GM21737 (cell line): Measurements from ENCODE around the gene EPB41L2.

ENCODE experiments used
- ATAC-seq: cut with Tn5 transposase; IDR thresholded peaks from one replicate; pipeline ENCODE4 v1.9.1; 2021; ENCODE audit warnings: mild to moderate bottlenecking, moderate library complexity; ENCODE audit not compliant: unreplicated experiment

The EPB41L2 gene

DNA sequence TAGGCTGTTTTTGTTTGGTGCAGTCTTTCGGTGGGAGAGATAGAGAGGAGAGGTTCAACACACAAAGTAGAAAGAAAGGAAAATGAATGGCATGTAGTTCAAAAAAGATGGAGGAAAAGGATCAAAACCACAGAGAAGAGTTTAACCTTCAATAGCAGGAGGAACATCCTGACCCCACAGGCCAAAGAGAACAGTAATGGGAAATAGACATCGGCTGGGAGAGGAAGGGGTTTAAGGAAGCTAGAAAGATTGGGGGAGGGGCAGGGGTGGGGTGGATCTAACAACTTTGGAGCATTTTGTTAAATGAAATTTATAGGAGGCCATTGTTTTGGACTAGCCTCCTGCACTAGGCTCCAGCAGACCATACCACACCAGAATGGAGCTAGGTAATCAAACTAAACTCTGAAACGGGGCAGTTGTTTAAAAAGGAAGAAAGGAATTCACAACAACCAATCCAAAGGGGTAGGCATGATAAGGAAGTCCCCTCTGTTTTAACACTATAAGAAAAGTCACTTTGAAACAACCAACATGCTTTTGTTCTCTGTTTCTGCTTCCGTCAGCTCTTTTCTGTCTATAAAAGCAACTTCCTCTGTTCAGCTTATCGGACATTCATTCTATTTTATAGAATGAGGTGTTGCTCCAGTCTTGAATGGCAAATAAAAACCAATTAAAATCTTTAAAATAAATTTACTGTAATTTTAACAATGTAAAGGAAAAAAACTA, 82.6 kb downstream of the EPB41L2 start:
- ATAC-seq, result no peak

DNA sequence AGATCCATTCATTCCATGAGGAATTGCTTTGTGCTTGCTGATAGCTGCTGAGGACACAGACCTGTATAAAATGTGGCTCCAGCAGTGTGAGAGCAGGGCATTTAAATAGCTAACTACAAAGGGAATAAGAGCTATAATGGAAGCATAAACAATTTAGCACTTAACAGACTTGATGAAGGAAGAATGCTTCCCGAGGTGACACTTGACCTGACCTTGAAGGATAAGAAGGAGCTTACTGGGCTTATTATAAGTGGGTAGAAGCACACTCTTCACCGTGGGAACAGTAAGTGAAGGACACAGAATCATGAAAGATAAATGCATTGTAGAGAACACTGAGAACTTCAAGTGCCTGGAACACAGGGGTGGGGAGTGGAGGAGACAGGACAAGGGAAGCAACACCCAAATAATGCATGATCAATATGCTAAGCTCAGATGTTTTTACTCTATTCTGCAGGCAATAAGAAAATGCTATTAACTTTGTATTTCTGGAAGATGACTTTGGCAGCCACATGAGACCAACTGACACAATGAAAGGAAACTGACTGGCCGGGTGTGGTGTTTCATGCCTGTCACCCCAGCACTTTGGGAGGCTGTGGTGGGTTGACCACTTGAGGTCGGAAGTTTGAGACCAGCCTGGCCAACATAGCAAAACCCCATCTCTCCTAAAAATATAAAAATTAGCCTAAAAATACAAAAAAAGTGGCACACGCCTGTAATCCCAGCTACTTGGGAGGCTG, 84.2 kb downstream of the EPB41L2 start:
- ATAC-seq, result no peak

DNA sequence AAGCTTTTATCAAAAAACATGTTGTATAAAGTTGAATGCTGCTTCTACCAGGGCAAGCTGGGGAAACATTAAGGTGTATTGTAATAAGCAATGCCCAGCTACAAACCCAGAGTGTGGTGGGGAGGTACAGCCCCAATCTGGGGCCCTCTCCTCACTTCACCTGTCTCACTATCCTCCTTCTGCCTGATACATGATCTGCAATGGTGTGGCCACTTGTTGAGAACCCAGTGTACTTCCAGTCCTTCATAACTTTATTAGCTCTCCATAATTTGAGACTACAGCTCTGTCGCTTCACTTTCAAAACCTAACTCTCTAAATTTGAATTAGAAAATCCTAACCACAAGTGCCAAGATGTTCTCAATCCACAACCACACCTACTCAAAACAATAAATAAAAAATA, 84.9 kb downstream of the EPB41L2 start:
- ATAC-seq, result no peak

DNA sequence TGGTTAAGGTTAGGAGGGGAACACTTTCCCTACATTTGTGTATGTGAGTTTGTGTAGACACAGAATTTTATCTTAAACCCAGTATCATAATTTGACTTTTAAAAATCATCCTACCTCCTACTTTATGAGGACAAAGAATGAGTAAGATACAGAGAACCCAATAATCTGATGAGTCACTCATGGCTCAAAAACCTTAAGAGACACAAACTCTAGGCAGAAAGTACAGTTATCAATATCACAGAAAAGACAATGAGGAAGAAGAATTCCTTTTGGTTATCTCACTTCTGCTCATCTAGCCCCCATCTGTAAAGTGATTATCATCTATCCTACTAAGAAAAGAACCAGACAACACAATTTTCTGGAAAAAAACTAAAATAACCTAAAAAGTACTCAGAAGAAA, 87.7 kb downstream of the EPB41L2 start:
- ATAC-seq, result no peak

DNA sequence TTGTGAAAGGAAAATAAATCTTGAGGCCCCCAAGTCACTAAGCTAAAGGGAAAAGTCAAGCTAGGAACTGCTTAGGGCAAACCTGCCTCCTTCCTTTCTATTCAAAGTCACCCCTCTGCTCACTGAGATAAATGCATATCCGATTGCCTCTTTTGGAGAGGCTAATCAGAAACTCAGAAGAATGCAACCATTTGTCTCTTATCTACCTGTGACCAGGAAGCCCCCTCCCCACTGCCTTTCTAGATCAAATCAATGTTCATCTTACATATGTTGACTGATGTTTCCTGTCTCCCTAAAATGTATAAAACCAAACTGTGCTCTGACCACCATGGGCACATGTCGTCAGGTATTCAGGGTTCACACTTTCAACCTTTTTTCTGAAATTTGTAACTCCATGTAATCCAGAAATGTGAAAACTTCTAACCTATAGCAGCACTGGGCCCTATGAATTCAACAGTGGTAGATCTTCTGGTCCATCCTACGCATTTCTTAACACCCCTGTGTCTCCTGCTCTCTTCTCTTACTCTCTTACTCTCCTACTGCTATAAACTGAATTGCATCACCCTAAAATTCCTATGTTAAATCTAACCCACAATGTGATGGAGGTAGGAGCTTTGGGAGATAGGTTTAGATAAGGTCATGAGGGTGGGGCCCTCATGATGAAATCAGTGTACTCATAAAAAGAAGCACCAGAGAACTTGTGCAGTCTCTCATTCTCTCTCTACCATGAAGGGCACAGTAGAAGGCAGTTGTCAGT, 89.3 kb downstream of the EPB41L2 start:
- no peak for ATAC-seq

DNA sequence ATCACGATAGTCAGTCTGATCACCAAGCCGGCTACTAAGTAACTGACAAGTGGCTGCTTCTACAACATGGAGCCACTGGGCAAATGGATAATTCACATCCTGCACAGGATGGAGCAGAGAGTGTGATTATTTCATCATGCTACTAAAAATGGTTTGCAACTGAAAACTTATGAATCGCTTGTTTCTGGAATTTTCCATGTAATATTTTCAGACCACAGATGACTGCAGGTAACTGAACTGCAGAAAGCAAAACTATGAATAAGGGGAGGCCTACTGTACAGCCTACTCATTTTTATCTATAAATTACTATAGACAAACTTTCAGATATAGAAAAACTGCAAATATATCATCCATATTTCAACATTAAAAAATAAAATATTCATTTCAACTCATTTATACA, 91.5 kb downstream of the EPB41L2 start:
- ATAC-seq, result no peak

DNA sequence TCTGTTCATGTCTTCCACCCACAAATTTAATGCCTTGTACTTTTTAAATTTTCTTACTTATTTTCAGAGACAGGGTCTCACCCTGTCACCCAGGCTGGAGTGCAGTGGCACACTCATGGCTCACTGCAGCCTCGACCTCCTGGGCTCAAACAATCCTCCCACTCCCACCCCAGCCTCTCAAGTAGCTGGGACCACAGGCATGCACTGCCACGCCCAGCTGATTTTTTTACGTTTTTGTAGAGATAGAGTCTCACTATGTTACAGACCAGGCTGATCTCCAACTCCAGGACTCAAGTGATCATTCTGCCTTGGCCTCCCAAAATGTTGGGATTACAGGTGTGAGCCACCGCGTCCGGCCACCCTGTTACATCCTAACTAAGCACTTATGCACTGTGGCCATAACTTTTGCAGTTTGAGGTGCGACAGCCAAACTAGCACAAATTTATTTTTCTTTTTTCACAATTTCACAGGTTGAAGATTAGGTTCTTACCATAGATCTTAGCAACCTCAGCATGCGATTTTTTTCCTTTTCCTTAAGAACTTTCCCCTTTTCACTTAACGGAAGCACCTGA, 92.1 kb downstream of the EPB41L2 start:
- no peak for ATAC-seq

DNA sequence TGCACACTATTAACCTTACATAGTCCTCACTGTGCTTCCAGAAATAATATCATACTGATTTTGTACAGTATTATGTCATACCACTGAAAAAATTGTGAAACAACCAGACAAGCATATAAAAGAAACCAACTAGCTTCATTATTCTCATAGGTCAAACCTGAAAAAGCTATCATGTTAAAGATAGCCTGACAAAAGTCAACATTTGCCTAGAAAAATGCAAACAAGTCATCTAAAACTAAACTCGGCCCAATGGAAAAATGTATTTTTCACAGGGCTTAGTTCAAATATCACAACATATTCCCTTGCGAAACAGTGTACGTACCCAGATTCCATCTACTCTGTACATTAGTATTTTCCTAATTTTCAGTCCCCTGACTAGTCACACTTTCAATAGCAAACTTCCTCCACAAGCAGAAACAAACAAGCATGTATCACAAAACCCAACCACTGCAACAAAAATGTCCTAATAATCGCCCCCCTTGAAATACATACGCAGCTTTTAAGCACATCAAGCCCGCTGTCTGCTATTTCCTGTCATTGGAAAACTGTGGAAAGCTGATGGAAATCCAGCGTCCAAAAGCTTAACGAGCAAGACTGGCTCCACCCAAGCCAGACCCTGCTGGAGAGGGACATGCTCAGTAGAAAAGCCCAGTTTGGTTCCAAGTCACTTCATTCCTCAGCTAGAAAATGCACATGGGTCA, 93.1 kb downstream of the EPB41L2 start:
- no peak for ATAC-seq

DNA sequence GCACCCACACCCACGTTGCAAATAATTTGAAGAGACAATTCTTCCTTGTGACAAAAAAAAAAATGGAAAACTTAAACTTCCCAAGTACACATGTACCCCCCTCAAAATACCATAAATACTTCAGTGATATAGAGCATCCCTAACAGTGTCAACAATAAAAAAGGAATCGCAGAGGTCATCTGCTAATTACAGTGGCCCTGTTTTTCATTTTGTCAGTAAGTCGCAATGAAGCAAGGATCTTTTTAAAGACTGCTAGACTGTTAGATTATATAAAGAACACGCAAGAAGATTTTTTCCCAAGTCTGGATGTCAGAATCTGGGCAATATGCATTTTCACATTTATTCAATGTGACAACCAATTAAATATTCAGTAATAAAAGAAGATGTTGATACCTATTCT, 93.9 kb downstream of the EPB41L2 start:
- no peak for ATAC-seq

DNA sequence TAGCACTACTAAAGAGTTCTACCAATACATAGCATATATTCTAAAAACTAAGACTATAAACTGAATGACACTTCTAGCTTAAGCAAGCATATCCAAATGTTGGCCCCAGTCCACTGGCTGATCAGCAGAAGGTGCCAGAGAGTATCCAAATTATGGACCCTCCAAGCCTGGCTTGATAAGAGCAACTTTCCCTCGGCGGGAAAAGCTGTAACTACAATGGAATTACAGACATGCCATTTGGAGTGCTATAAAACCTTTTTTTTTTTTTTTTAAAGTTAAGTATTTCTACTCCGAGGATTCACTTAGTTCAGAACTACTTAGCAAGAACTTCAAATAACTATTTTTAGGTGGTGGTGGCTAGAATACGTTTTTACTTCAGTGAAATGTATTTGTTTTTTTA, 94.6 kb downstream of the EPB41L2 start:
- no peak for ATAC-seq

DNA sequence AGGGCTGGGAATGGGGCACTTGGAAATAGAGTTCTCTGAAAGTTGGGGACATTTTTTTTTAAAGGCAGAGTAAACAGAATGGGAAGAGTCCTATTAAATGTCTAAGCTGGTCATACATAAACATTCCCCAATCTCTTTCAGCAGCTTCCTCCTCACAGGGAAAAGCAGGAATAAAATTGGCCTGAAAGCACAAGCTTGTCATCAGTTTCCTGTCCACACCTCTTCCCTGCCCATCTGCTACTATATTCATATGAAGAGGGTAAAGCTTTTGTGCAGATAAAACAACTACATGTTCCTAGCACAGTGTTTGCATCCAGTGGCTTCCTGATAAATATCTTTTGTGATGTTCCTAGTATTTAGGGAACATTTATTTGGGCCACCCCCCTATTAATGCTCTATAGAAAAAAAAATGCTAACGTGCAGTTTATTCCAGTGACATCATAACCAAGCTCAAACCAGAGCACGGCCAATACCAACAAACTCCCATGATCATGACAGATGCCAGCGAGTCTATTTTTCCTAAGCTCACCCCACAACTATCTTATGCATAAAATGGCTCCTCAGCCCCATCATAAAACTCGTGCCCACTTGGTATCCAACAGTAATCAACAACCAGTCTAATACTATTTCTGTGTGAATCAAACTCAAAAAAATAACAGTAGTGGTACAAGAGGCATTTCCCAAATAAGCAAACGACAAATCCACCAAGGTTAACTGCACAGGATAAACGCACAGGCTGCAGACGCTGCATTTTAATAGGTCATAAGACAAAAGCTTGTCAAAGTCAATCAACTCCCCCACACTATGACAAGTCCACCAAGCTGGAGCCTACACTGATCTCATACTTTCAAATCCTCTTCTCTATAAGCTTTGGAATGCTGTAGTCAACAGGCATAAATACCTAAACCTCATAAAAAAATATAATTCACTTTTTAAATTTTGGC, 95.3 kb downstream of the EPB41L2 start:
- ATAC-seq, result no peak

DNA sequence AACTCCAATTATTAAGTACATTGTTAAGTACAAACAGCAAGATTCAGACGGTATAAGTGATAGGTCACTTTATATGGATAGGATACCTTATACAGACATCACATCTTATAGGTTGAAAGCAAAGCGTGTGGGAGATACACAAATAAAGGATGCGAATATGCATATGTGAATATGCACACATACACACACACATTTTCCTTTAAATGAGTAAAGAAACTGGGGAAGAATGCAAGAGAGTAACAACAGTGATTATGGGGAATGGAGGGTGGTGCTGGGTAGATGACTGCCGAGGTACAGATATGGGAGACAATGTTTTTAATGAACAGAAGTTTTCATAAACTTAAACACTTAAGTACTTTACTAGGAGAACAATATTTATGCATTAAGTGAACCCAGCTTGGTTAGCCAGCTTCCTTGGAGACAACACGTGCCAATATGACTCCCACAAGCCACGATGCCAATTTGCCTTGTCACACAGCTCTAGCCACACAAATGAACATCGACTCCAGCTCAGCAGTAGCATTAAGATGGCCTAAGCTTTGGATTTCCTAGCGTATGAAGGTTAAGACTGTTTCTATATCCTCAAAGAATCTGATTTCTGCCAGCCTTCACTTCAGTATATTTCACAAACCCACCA, 96.6 kb downstream of the EPB41L2 start:
- ATAC-seq, result no peak

DNA sequence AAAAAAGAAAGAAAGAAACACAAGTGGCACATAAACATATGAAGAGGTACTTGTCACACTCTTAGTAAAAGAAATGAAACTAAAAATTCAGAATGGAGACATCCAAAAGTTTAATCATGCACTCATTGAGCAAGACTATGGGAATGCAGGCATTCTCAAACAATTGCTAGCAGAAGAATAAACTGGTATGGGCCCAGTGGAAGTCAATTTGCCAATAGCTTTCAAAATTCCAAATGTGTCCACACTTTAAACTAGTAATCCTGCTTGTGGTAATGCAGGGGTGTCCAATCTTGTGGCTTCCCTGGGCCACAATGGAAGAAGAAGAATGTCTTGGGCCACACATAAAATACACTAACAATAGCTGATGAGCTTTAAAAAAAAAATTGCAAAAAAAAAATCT, 97.4 kb downstream of the EPB41L2 start:
- ATAC-seq, result no peak

DNA sequence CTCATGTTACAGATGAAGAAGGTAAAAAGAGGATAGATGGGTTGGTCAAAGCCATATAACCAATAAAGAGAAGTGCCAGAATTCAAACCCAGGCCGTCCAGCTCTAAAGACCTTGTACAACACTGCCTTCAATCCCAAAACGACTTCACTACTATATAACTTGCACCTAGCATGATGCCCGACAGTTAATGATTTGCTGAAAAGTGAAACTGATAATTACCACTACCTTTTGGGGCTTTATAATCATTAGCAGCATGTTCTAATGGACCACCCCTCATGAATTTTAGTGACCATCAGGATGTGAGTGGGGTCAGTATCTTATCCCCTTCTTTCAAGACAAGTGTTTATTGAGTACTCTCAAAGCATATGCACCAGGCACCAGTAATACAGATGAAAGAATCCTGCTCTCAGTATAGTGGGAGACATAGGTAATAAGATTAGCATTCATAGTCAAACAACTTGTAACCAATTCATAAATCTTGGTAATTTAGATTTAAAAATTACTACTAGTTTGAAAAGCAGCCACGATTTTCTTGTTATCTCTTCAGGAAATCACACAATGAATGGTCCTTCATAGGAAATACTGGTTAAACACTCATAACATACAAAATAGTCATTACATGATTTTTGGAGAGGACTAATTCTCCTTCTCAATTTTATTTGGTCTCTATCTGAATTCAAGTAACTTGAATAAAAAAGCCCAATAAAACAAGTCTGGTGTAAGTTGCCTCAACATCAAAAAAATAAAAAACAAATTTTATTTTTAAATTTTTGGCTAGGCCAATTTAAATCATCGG, 98.0 kb downstream of the EPB41L2 start:
- no peak for ATAC-seq

DNA sequence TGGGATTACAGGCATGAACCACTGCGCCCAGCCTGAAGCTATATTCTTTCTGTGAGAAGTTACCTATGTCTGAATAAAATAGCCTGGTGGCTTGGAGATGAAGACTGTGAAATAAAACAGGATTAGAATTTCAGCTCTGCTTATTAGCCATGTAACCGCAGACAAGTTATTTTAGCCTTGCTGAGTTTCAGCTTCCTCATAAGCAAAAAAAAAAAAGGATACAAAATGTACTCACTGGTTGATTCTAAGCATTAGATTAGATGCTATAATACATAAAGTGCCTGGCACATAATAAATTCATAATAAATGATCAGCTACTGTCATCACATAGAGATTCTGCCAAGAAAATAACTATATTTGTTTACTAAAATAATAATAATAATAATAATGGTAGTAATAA, 98.8 kb downstream of the EPB41L2 start:
- peak; percentile 35 for ATAC-seq

DNA sequence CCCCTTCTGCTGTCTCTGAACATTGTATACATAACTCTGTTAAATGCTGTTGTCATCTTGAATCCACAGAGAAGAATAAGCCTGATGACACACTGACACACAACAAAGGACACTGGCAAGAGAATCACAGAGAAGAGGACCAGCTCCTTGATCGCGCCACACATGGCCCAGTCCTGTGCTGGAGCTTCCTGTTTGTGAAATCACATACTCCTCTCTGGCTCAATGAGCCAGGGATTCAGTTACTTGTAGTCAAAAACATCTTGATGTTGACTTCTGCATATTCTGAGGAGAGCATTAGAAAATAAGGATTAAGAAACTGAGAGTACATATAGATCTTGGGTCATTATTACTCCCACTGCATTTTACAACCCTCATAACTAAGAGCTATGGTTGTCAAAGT, 100.1 kb downstream of the EPB41L2 start:
- ATAC-seq, result no peak

DNA sequence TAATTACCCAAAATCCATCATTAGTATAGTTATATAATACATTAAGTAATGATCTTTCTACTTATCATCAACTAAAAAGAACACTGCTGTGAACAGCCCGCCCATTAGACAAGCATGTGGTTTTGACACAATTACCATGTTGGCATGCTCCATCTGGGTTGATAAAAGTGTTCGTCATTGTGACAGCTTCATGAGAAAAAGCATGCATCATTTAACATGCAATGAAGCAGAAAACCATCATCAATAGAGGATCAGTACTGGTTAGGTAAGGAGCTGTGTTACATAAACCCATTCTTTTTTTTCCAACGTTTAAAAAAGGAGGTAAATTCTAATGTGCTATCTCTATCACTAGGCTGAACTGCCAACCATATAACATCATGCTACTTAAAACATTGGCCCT, 101.9 kb downstream of the EPB41L2 start:
- no peak for ATAC-seq

DNA sequence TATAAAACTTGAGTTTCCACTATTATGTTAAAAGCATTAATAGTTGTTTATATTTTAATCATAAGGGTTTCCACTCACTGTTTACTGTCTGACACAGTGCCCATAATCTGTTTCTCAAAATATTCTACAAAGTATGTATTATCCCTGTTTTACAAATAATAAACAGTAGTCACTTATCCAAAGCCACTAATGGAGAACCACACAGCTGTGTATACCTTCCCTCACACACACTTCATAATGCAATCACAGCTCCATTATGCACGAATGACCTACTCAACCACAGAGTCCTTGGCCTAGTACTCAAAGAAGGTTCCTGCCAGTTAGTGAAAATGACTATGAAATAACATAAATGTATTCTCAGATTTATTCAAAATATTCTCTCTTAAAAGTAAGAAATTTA, 103.1 kb downstream of the EPB41L2 start:
- no peak for ATAC-seq

DNA sequence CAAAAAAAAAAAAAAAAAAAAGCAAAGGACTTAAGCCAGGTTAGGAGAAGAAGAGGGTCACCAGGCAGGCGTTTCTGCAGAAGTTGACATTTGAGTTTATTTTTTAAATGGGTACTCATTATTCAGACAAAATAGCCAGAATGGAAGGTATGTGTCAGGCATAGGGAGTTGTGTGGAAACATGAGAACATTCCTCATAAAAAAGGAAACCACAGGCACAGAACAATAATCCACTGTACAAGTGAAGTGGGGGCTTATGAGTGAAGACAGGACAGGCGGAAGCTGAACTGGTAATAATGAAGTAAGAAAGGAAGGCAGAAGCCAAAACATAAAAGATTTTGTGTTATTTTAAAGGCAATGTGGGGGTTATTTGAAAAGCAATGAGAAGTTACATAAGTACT, 104.6 kb downstream of the EPB41L2 start:
- ATAC-seq, result no peak
